K562 (cell line): ENCODE data around the gene VWA2. TPM values are rescaled to one million over a fixed set of nuclear protein-coding genes. Genes with fewer than 3 reads are reported as not detected.

Experiments
- ATAC-seq: fragments of 200-7000 bp; cut with Tn5 transposase; 3 replicates; pipeline ENCODE4 v1.9.1; 2020; ENCODE audit warnings: moderate library complexity
- BruUV-seq: library from RNA; stranded (reverse); fragments of 400-500 nt; replicated peaks from 2 replicates; lab custom pipeline; 2021; lab: Mats Ljungman, UMichigan
- CTCF ChIA-PET: fragments of 300-600 bp; formaldehyde crosslinking; extraction: SDS; loops from one replicate; lab custom pipeline; 2021; ENCODE audit warnings: low intra/inter-chr PET ratio; lab: Yijun Ruan, JAX
- POLR2A ChIA-PET: fragments of 300-600, 350-650 bp; sonication (Branson Sonifier 250); formaldehyde crosslinking; extraction: SDS; loops from one replicate; lab custom pipeline; 2021; ENCODE audit warnings: antibody characterized with exemption, inconsistent platforms; lab: Yijun Ruan, JAX
- DNase-seq, 4 experiments: peaks; one replicate each; pipeline versions ENCODE4 v3.0.0 to v3.0.0-alpha.2; 2011 to 2018; ENCODE audit warnings: low spot score in 3 of 4, mixed read lengths in 3 of 4; ENCODE audit errors: extremely low read depth in 1 of 4
- FAIRE-seq: peaks from 2 replicates; lab custom pipeline; 2011; peaks lifted over from hg19 to GRCh38; lab: Jason Lieb, UNC
- H2AFZ ChIP-seq: 2 replicates; pipeline ENCODE4 v1.6.0; 2011; ENCODE audit warnings: low read depth, low read length, control low read depth, inconsistent platforms
- H3K27ac ChIP-seq: fragments of 200-600 bp; 3 replicates; pipeline ENCODE4 v1.8.0; 2011; ENCODE audit warnings: low read depth, mild to moderate bottlenecking, control low read depth, inconsistent platforms, low read length, moderate library complexity, mixed read lengths; ENCODE audit errors: extremely low read depth
- H3K27me3 ChIP-seq, 2 experiments: fragments of 300-600 bp in 1 of 2; 2 replicates in 1 of 2; 3 replicates in 1 of 2; pipeline versions ENCODE4 v1.6.0 to v1.8.0; 2011; ENCODE audit warnings: inconsistent platforms in 2 of 2, low read length in 2 of 2, mild to moderate bottlenecking in 1 of 2, mixed read lengths in 1 of 2, moderate library complexity in 1 of 2; ENCODE audit not compliant: control insufficient read depth in 2 of 2, insufficient read depth in 2 of 2
- H3K36me3 ChIP-seq: fragments of 300-600 bp; 3 replicates; pipeline ENCODE4 v1.8.0; 2011; ENCODE audit warnings: mild to moderate bottlenecking, low read length, inconsistent platforms; ENCODE audit not compliant: control insufficient read depth, insufficient read depth
- H3K4me1 ChIP-seq, 2 experiments: fragments of 200-600 bp in 1 of 2; replicated peaks in 1 of 2; 2 replicates in 1 of 2; 3 replicates in 1 of 2; pipeline versions ENCODE4 v1.5.1 to v1.8.0; 2011; ENCODE audit warnings: inconsistent platforms in 2 of 2, low read length in 2 of 2, mild to moderate bottlenecking in 1 of 2, mixed read lengths in 1 of 2, moderate library complexity in 1 of 2; ENCODE audit not compliant: control insufficient read depth in 2 of 2, insufficient read depth in 2 of 2
- H3K4me2 ChIP-seq: 2 replicates; pipeline ENCODE4 v1.6.1; 2011; ENCODE audit warnings: low read length, control low read depth, inconsistent platforms, mixed read lengths; ENCODE audit not compliant: insufficient read depth
- H3K4me3 ChIP-seq: fragments of 200-600 bp; sonication (generic), shearing (Covaris generic); 2 replicates; pipeline ENCODE4 v1.5.1; 2016; ENCODE audit warnings: control low read depth, inconsistent platforms
- H3K79me2 ChIP-seq: fragments of 200-600 bp; 3 replicates; pipeline ENCODE4 v1.8.0; 2011; ENCODE audit warnings: low read length, inconsistent platforms; ENCODE audit not compliant: control insufficient read depth, insufficient read depth
- H3K9ac ChIP-seq, 2 experiments: 2 replicates each; pipeline versions ENCODE4 v1.6.0 to v1.6.1; 2011; ENCODE audit warnings: low read depth in 2 of 2, low read length in 2 of 2, control low read depth in 1 of 2, inconsistent platforms in 1 of 2, mild to moderate bottlenecking in 1 of 2, mixed read lengths in 1 of 2; ENCODE audit not compliant: insufficient read depth in 1 of 2
- H3K9me1 ChIP-seq: one replicate; pipeline ENCODE4 v1.6.0; 2011; ENCODE audit warnings: inconsistent platforms, mild to moderate bottlenecking, low read length, moderate library complexity; ENCODE audit not compliant: control insufficient read depth, insufficient read depth
- H3K9me3 ChIP-seq: replicated peaks from 2 replicates; pipeline ENCODE4 v1.5.1; 2011; ENCODE audit warnings: low read depth, low read length, inconsistent platforms; ENCODE audit not compliant: control insufficient read depth, insufficient read depth
- H4K20me1 ChIP-seq: replicated peaks from 2 replicates; pipeline ENCODE4 v1.6.1; 2011; ENCODE audit warnings: low read length, inconsistent platforms, mixed read lengths; ENCODE audit not compliant: control insufficient read depth, insufficient read depth
- ATF7 ChIP-seq: fragments of 450-650 bp; IDR thresholded peaks from 2 replicates; pipeline ENCODE4 v1.7.1; 2014; ENCODE audit warnings: mild to moderate bottlenecking, moderate library complexity
- BCL6 ChIP-seq: fragments of 250-450 bp; sonication (Bioruptor Pico); IDR thresholded peaks from 2 replicates; pipeline ENCODE4 v1.4.0; 2020
- BRF2 ChIP-seq: IDR thresholded peaks from 3 replicates; pipeline ENCODE4 v1.6.1; 2011; ENCODE audit warnings: borderline replicate concordance, mild to moderate bottlenecking; ENCODE audit not compliant: insufficient read length, insufficient read depth
- CAMTA2 ChIP-seq: fragments of 250-450 bp; sonication (Bioruptor Pico); conservative IDR thresholded peaks from 2 replicates; pipeline ENCODE4 v1.5.1; 2022
- CSDE1 ChIP-seq, 2 experiments: fragments of 450-650 bp; IDR thresholded peaks; 2 replicates each; pipeline ENCODE4 v1.6.1; 2016; ENCODE audit warnings: mild to moderate bottlenecking in 1 of 2
- DEAF1 ChIP-seq: fragments of 450-650 bp; formaldehyde crosslinking; IDR thresholded peaks from 2 replicates; pipeline ENCODE4 v1.4.0; 2020; ENCODE audit warnings: mild to moderate bottlenecking, moderate library complexity
- GABPB1 ChIP-seq: sonication (generic); formaldehyde crosslinking; IDR thresholded peaks from 2 replicates; pipeline ENCODE4 v1.8.0; 2022; ENCODE audit warnings: mild to moderate bottlenecking, missing genetic modification reagents
- RFX5 ChIP-seq: IDR thresholded peaks from 2 replicates; pipeline ENCODE4 v1.6.1; 2011; ENCODE audit warnings: low read depth, mild to moderate bottlenecking, improper control_type of control experiment, low read length
- SMARCE1 ChIP-seq: fragments of 450-650 bp; IDR thresholded peaks from 2 replicates; pipeline ENCODE4 v1.7.1; 2016; ENCODE audit warnings: mild to moderate bottlenecking
- SPI1 ChIP-seq: IDR thresholded peaks from 2 replicates; pipeline ENCODE4 v1.6.1; 2011; ENCODE audit warnings: low read depth, low read length, control low read depth, borderline replicate concordance
- SUPT5H ChIP-seq: fragments of 450-650 bp; IDR thresholded peaks from 2 replicates; pipeline ENCODE4 v1.6.1; 2016
- XRCC3 ChIP-seq: fragments of 450-650 bp; IDR thresholded peaks from 2 replicates; pipeline ENCODE4 v1.6.1; 2017; ENCODE audit warnings: mild to moderate bottlenecking, moderate library complexity
- ZNF146 ChIP-seq: IDR thresholded peaks from one replicate; pipeline ENCODE4 v1.6.1; 2018; ENCODE audit warnings: missing compliant biosample characterization; ENCODE audit not compliant: unreplicated experiment
- ZNF354B ChIP-seq: fragments of 250-450 bp; sonication (Bioruptor Pico); IDR thresholded peaks from 2 replicates; pipeline ENCODE4 v1.4.0; 2020
- ZNF431 ChIP-seq: sonication (generic); formaldehyde crosslinking; IDR thresholded peaks from 2 replicates; pipeline ENCODE4 v1.8.0; 2022; ENCODE audit warnings: mild to moderate bottlenecking, missing genetic modification reagents
- WGBS: fragments of 100-300 bp; shearing (Covaris generic); methylation state at CpG from one replicate; pipeline ENCODE4 v1.1.6; 2016; ENCODE audit warnings: low coverage, mixed read lengths; ENCODE audit not compliant: insufficient coverage; ENCODE audit errors: missing lambda C conversion rate; 5-methylcytosine and 5-hydroxymethylcytosine counted together
- in situ Hi-C: fragments of 300-500 bp; cut with MboI; formaldehyde crosslinking; loops from 4 replicates; pipeline ENCODE4 v1.15.0; 2018; ENCODE audit warnings: inconsistent platforms, mixed read lengths
- intact Hi-C: fragments of 100-400 bp; cut with micrococcal nuclease; formaldehyde crosslinking; loops from 2 replicates; pipeline ENCODE4 v1.14.2; 2022
- polyA plus RNA-seq, 8 experiments: library from polyadenylated mRNA; depleted of rRNA in 4 of 8; stranded (reverse) in 5 of 8; unstranded in 3 of 8; fragments of >200 nt; fragmentation: Nextera tagmentation in 2 of 8; fragmentation: Illumina TruSeq in 1 of 8; extraction: Ambion mirVana in 2 of 8; extraction: Trizol in 1 of 8; gene quantifications; 2 replicates each; pipeline versions ENCODE4 v1.2.1 to v1.2.3, GENCODE V29; 2011 to 2014; ENCODE audit warnings: inconsistent platforms in 1 of 8, missing spikeins in 1 of 8
- total RNA-seq, 7 experiments: library from RNA; depleted of rRNA in 6 of 7; stranded (reverse); fragments of >200 nt in 6 of 7; fragmentation: Illumina TruSeq in 2 of 7; extraction: Trizol in 2 of 7; gene quantifications; 2 replicates each; pipeline versions ENCODE4 v1.2.1 to v1.2.3, GENCODE V29; 2011 to 2021; ENCODE audit warnings: low replicate concordance in 1 of 7
- TF ChIP-seq, protein P1 (sequence below): fragments of 450-650 bp; IDR thresholded peaks from 2 replicates; pipeline ENCODE4 v1.6.1; 2016; ENCODE audit warnings: antibody characterized with exemption
- TF ChIP-seq, protein P2 (sequence below): sonication (generic); formaldehyde crosslinking; IDR thresholded peaks from 2 replicates; pipeline ENCODE4 v1.8.1; 2022; ENCODE audit warnings: missing genetic modification reagents

Gene VWA2
- total and polyA plus RNA-seq, 9 of the 15 experiments (the other 6 are each of a cell fraction or from before 2014, with no cell fraction given): not detected

- TF ChIP-seq DEAF1: no peak
- no peak for TF ChIP-seq ZNF354B
- no peak for TF ChIP-seq GABPB1 (CRISPR knock-in tag)
These were observed 95.2 kb downstream of the VWA2 start (continued) for GRCh38 chr10:114334301-114334700.

DNA sequence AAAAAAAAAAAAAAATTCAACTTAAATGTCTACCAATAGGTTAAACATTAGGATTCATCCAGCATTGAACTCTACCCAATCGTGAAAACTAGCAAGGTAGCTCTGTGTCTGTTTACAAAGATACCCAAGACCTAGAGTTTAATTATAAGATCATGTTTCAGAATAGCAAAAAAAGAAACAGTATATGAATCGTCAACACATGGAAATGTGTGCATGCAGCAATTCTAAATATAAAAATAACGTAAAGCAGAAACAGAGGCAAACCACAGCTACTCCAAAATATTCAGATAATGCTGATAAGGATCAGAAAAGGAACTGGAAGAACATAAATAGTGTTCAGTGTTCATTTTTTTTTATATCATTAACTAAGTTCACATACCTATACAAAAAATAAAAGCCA, 96.6 kb downstream of the VWA2 start:
- Histone ChIP-seq H4K20me1 (no peaks in the 10 kb centered on the region), H3K4me2 (no peak overlapping the region), H3K36me3 (no peaks in the 10 kb centered on the region), H3K79me2 (no peaks in the 10 kb centered on the region), H3K9me1 (no peaks in the 10 kb centered on the region), H3K4me1 (no peaks in the 10 kb centered on the region), H3K9ac (no peak overlapping the region), H3K4me3 (no peak overlapping the region), H2AFZ (no peak overlapping the region), H3K27ac (no peak overlapping the region), H3K9me3 (no peaks in the 10 kb centered on the region), H3K27me3 (peaks cover 0 to 17% of the 10 kb centered on the region in 2 experiments; a peak in 3 of 5 replicates)
- ChIA-PET CTCF (no interaction called here), POLR2A (no interaction called here)
- ATAC-seq: no peak
- intact Hi-C loops (no loop called here), in situ Hi-C loops (no loop called here)
- BruUV-seq: no TSS peak
- no peak for FAIRE-seq
- 0% methylated on average over 3 of the region's 3 CpGs for WGBS
- no peak for TF ChIP-seq ZNF431
- no peak for TF ChIP-seq SPI1
- no peak for TF ChIP-seq SMARCE1
- TF ChIP-seq ZNF146: no peak
- no peak for TF ChIP-seq BRF2
- TF ChIP-seq RFX5: no peak
- TF ChIP-seq XRCC3: no peak
- TF ChIP-seq, protein P1, sequence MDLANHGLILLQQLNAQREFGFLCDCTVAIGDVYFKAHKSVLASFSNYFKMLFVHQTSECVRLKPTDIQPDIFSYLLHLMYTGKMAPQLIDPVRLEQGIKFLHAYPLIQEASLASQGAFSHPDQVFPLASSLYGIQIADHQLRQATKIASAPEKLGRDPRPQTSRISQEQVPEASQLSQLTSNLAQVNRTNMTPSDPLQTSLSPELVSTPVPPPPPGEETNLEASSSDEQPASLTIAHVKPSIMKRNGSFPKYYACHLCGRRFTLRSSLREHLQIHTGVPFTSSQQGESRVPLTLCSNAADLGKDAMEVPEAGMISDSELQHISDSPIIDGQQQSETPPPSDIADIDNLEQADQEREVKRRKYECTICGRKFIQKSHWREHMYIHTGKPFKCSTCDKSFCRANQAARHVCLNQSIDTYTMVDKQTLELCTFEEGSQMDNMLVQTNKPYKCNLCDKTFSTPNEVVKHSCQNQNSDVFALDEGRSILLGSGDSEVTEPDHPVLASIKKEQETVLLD: no peak
- no peak for TF ChIP-seq CSDE1 (IDR thresholded peaks at IDR 0.05)
- TF ChIP-seq SUPT5H: no peak
- TF ChIP-seq ATF7: no peak
- TF ChIP-seq CAMTA2 (CRISPR knock-in tag): no peak
- TF ChIP-seq, protein P2, sequence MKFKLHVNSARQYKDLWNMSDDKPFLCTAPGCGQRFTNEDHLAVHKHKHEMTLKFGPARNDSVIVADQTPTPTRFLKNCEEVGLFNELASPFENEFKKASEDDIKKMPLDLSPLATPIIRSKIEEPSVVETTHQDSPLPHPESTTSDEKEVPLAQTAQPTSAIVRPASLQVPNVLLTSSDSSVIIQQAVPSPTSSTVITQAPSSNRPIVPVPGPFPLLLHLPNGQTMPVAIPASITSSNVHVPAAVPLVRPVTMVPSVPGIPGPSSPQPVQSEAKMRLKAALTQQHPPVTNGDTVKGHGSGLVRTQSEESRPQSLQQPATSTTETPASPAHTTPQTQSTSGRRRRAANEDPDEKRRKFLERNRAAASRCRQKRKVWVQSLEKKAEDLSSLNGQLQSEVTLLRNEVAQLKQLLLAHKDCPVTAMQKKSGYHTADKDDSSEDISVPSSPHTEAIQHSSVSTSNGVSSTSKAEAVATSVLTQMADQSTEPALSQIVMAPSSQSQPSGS: no peak
- TF ChIP-seq BCL6 (CRISPR knock-in tag): no peak
- no peak for DNase-seq
